Duodenal mucosa (tissue), 2 donors: Measurements from ENCODE around the gene DONSON.

Experiments used
- H3K27ac ChIP-seq: one replicate; pipeline ENCODE4 v1.7.0; 2013; ENCODE audit warnings: low read depth, low read length
- H3K27me3 ChIP-seq, 2 donors: one replicate each; pipeline ENCODE4 v1.7.0; 2013; ENCODE audit warnings: low read length in 2 of 2, control low read depth in 1 of 2; ENCODE audit not compliant: insufficient read depth in 2 of 2, control insufficient read depth in 1 of 2
- H3K36me3 ChIP-seq, 2 donors: one replicate each; pipeline ENCODE4 v1.7.0; 2013; ENCODE audit warnings: low read length in 2 of 2, control low read depth in 1 of 2; ENCODE audit not compliant: insufficient read depth in 2 of 2, control insufficient read depth in 1 of 2
- H3K4me1 ChIP-seq, 2 donors: one replicate each; pipeline ENCODE4 v1.7.0; 2013; ENCODE audit warnings: low read length in 2 of 2, control low read depth in 1 of 2; ENCODE audit not compliant: insufficient read depth in 2 of 2, control insufficient read depth in 1 of 2
- H3K4me3 ChIP-seq, 2 donors: one replicate each; pipeline ENCODE4 v1.7.0; 2013; ENCODE audit warnings: low read length in 2 of 2, low read depth in 1 of 2
- H3K9ac ChIP-seq, 2 donors: one replicate each; pipeline ENCODE4 v1.7.0; 2013; ENCODE audit warnings: low read length in 2 of 2, low read depth in 1 of 2
- H3K9me3 ChIP-seq, 2 donors: one replicate each; pipeline ENCODE4 v1.7.0; 2013; ENCODE audit warnings: low read length in 2 of 2, control low read depth in 1 of 2; ENCODE audit not compliant: control insufficient read depth in 1 of 2

Gene DONSON

DNA sequence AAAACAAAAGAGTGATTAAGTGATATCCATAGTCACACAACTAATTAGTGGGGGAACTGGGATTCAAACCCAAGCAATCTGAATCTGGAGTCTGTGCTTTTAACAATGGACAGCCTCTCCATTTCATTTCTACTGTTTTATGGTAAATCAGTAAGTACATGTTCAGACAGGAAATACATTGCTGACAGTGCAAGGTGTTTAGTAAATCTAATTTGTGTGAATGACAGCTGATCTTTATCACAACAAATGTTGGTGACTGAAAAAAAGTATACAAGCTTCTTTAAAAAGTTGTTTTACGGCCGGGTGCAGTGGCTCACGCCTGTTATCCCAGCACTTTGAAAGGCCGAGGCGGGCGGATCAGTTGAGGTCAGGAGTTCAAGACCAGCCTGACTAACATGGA is 20.6 kb downstream of the DONSON start:
- no peak overlapping the region for H3K4me3 ChIP-seq
- no peak overlapping the region for H3K9ac ChIP-seq
- no peaks in the 10 kb centered on the region for H3K9me3 ChIP-seq
- no peak overlapping the region for H3K27ac ChIP-seq
- no peaks in the 10 kb centered on the region for H3K27me3 ChIP-seq
- H3K36me3 ChIP-seq, result peaks cover 35 to 54% of the 10 kb centered on the region in 2 donors
- H3K4me1 ChIP-seq, result peaks cover 0 to 4% of the 10 kb centered on the region in 2 donors

DNA sequence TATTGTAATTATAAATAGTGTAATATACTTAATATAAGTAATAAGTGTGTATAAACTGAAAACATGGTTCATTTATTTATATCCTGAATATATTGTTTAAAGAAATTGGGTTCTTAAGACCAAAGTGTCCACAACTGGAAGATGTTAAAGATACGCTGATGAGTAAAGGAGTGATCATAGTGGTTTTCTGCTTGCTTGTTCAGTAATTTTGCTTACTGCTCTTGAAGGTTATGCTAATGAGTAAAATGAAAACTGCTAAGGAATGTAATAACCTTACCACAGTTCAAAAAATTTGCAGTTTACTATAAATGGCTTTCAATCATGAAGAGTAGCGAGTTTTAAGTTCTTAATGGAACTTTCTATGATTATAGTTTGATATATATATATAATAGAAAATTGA is 22.0 kb downstream of the DONSON start:
- Histone ChIP-seq H3K9me3 (no peaks in the 10 kb centered on the region), H3K36me3 (peaks cover 33 to 51% of the 10 kb centered on the region in 2 donors), H3K9ac (no peak overlapping the region), H3K4me1 (no peaks in the 10 kb centered on the region), H3K27me3 (no peaks in the 10 kb centered on the region), H3K27ac (no peak overlapping the region), H3K4me3 (no peak overlapping the region)

DNA sequence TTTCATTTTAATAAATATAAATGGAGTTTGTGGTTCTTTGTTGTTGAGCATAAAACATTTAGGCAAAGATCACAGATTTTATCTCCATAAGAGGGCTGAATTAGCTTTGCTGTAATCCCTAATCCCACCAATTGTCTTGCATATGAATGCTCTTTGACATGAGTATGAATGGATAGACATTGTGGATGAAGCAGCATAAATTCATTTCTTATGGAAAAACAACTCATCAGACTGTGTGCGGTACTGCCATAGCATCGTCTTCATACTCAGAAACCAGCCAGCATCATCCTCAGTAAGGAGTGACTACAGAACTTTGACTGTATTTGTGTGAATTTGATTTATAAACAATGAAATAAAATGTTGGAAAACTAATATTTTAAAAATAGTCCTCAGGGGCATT is 26.1 kb downstream of the DONSON start:
- H3K27me3 ChIP-seq, result no peaks in the 10 kb centered on the region
- H3K4me3 ChIP-seq, result no peak overlapping the region
- no peak overlapping the region for H3K27ac ChIP-seq
- no peaks in the 10 kb centered on the region for H3K4me1 ChIP-seq
- H3K9ac ChIP-seq, result no peak overlapping the region
- H3K9me3 ChIP-seq, result no peaks in the 10 kb centered on the region
- peaks cover 43 to 61% of the 10 kb centered on the region in 2 donors for H3K36me3 ChIP-seq

DNA sequence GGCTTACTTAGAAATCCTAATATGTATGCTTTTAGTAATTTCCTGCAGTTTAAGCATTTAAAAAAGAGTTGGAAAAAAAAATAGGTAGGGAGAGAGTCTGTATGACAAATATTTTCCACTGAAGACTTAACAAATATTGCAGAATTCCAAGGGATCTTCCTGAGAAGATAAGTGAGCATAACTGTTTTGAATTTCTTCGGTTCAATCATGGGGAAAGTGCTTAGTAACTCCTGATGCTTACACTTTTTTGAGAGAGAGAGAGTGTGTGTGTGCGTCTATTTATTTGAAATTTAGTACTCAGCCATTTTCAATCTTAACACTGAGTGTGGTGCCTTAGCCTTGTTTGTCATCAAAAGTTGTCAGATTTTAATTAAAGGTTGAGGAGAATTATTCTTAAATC is 27.1 kb downstream of the DONSON start:
- no peak overlapping the region for H3K9ac ChIP-seq
- peaks cover 41 to 61% of the 10 kb centered on the region in 2 donors for H3K36me3 ChIP-seq
- no peaks in the 10 kb centered on the region for H3K27me3 ChIP-seq
- no peak overlapping the region for H3K4me3 ChIP-seq
- no peaks in the 10 kb centered on the region for H3K4me1 ChIP-seq
- H3K9me3 ChIP-seq, result no peaks in the 10 kb centered on the region
- no peak overlapping the region for H3K27ac ChIP-seq

DNA sequence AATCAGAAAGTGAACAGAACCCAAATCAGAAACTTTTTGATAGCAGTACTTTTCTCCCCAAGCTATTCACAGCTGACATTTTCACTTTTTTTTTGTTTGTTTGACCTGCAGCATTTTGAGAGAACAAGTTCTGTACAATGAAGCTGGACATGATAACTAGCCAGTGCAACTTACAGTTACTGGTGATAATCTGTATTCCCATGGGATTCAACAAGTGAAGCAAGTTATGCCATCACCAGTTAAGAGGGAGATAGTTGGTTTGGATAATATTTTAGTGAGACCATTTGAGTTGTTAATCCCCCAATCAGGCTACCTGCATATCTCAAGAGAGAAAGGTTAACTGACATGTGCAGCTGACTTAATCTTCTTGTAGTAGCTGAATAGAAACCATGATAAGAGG is 27.5 kb downstream of the DONSON start:
- no peaks in the 10 kb centered on the region for H3K9me3 ChIP-seq
- H3K4me3 ChIP-seq, result no peak overlapping the region
- H3K9ac ChIP-seq, result no peak overlapping the region
- no peaks in the 10 kb centered on the region for H3K27me3 ChIP-seq
- no peak overlapping the region for H3K27ac ChIP-seq
- peaks cover 0 to under 1% of the 10 kb centered on the region in 2 donors for H3K4me1 ChIP-seq
- H3K36me3 ChIP-seq, result peaks cover 41 to 64% of the 10 kb centered on the region in 2 donors

DNA sequence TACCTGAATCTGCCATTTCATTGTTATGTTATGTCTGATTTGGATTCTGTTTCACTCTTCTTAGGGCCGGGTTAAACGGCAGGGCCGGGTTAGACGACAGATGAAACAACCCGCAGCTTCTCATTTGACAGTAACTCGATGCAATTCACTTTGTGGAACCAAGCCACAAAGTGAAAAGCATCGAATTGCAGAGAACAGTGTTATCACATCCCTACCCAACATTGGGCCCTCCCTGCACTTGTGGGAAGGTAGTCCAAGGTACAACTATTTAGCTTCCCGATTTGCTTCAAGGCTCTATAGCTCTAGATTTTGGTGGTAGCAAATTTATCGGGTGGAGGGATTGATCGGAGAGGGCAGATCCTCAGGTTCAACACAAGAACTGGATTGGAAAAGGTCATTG is 28.7 kb downstream of the DONSON start:
- H3K9me3 ChIP-seq, result no peaks in the 10 kb centered on the region
- peaks cover 41 to 70% of the 10 kb centered on the region in 2 donors for H3K36me3 ChIP-seq
- H3K4me1 ChIP-seq, result peaks cover 0 to 7% of the 10 kb centered on the region in 2 donors
- no peak overlapping the region for H3K9ac ChIP-seq
- no peaks in the 10 kb centered on the region for H3K27me3 ChIP-seq
- H3K27ac ChIP-seq, result no peak overlapping the region
- no peak overlapping the region for H3K4me3 ChIP-seq

DNA sequence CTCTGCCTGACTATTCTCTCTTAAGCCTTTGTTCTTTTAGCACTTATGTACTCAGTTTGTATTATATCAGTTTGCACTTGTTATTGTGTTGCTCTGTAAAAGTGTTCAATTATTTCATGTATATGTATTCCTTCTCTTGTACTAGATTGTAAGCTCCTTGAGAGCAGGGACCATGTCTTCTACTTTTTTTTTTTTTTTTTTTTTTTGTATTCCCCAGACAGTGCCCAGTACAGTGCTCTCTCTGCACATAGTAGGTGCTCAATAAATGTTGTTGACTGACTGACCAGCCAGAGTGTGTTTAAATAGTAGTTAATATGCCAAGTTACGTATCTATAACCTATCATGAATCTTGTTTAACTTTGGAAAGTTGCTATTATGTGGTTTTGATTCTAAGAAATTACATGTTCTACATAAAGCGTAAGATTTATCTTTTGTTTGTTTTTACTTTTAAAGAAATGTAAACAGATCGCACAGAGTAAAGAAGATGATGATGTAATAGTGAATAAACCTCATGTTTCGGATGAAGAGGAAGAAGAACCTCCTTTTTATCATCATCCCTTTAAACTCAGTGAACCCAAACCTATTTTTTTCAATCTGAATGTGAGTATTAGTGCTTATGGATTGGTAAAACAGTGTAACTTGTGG is 29.6 kb downstream of the DONSON start:
- H3K9ac ChIP-seq, result no peak overlapping the region
- H3K27me3 ChIP-seq, result no peaks in the 10 kb centered on the region
- peaks cover 0 to 7% of the 10 kb centered on the region in 2 donors for H3K4me1 ChIP-seq
- peaks cover 50 to 74% of the 10 kb centered on the region in 2 donors for H3K36me3 ChIP-seq
- no peak overlapping the region for H3K27ac ChIP-seq
- H3K4me3 ChIP-seq, result no peak overlapping the region
- no peaks in the 10 kb centered on the region for H3K9me3 ChIP-seq

DNA sequence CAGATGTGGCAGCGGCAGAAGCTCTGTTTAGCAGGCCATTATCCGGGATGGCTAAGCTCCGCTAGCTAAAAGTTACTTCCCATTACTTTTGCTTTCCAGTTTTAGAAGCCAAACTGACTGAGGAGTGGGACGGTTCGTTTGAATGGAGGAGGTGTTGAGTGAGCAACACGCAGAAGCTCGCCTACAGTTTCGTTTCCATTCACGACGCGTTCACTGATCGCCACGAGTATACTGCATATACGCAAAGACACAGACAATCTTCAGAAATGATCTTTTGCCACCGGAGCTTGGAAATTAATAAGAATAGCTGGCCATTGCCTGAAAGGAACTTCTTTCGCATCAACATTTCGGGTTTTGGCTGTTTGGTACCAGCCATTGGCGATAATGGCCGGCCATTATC is 31.0 kb downstream of the DONSON start:
- no peaks in the 10 kb centered on the region for H3K9me3 ChIP-seq
- H3K27me3 ChIP-seq, result no peaks in the 10 kb centered on the region
- H3K4me3 ChIP-seq, result no peak overlapping the region
- H3K4me1 ChIP-seq, result peaks cover 0 to 7% of the 10 kb centered on the region in 2 donors
- no peak overlapping the region for H3K9ac ChIP-seq
- peaks cover 63 to 84% of the 10 kb centered on the region in 2 donors for H3K36me3 ChIP-seq
- no peak overlapping the region for H3K27ac ChIP-seq

DNA sequence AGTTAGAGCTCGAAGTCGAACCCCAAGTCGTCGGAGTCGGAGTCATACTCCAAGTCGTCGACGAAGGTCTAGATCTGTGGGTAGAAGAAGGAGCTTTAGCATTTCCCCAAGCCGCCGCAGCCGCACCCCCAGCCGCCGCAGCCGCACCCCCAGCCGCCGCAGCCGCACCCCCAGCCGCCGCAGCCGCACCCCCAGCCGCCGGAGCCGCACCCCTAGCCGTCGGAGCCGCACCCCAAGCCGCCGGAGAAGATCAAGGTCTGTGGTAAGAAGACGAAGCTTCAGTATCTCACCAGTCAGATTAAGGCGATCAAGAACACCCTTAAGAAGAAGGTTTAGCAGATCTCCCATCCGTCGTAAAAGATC is 33.5 kb downstream of the DONSON start:
- Histone ChIP-seq H3K27ac (no peak overlapping the region), H3K9ac (no peak overlapping the region), H3K4me3 (no peak overlapping the region), H3K36me3 (peaks cover 72 to 89% of the 10 kb centered on the region in 2 donors), H3K27me3 (no peaks in the 10 kb centered on the region), H3K9me3 (no peaks in the 10 kb centered on the region), H3K4me1 (peaks cover 0 to 7% of the 10 kb centered on the region in 2 donors)

DNA sequence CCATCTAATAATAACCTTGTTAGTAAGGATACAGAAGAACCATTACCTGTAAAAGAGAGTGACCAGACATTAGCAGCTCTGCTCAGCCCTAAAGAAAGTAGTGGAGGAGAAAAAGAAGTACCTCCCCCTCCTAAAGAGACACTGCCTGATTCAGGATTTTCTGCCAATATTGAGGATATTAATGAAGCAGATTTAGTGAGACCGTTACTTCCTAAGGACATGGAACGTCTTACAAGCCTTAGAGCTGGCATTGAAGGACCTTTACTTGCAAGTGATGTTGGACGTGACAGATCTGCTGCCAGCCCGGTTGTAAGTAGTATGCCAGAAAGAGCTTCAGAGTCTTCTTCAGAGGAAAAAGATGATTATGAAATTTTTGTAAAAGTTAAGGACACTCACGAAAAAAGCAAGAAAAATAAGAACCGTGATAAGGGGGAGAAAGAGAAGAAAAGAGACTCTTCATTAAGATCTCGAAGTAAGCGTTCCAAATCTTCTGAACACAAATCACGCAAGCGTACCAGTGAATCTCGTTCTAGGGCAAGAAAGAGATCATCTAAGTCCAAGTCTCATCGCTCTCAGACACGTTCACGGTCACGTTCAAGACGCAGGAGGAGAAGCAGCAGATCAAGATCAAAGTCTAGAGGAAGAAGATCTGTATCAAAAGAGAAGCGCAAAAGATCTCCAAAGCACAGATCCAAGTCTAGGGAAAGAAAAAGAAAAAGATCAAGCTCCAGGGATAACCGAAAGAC is 34.1 kb downstream of the DONSON start:
- Histone ChIP-seq H3K27ac (no peak overlapping the region), H3K9me3 (no peaks in the 10 kb centered on the region), H3K36me3 (peaks cover 72 to 89% of the 10 kb centered on the region in 2 donors), H3K4me3 (no peak overlapping the region), H3K9ac (no peak overlapping the region), H3K4me1 (peaks cover 0 to 7% of the 10 kb centered on the region in 2 donors), H3K27me3 (no peaks in the 10 kb centered on the region)
